WTC11 (cell line): ENCODE measurements around the gene HDAC1. TPM values are rescaled to one million over a fixed set of nuclear protein-coding genes. Genes with fewer than 3 reads are reported as not detected.

ENCODE experiments used
- AFF4 ChIP-seq: sonication (generic); formaldehyde crosslinking; IDR thresholded peaks from 2 replicates; pipeline ENCODE4 v1.8.1; 2023; ENCODE audit warnings: mild to moderate bottlenecking, missing genetic modification reagents, borderline replicate concordance
- AR ChIP-seq: fragments of 250-450 bp; sonication (Bioruptor Pico); IDR thresholded peaks from 2 replicates; pipeline ENCODE4 v1.9.0; 2021; ENCODE audit warnings: mild to moderate bottlenecking
- CBFB ChIP-seq: sonication (generic); formaldehyde crosslinking; IDR thresholded peaks from 2 replicates; pipeline ENCODE4 v1.8.1; 2022; ENCODE audit warnings: mild to moderate bottlenecking, low read depth, missing genetic modification reagents
- ESRRA ChIP-seq: sonication (generic); formaldehyde crosslinking; IDR thresholded peaks from 2 replicates; pipeline ENCODE4 v1.8.1; 2022; ENCODE audit warnings: mild to moderate bottlenecking, missing genetic modification reagents, borderline replicate concordance
- ETV6 ChIP-seq: sonication (generic); formaldehyde crosslinking; IDR thresholded peaks from 2 replicates; pipeline ENCODE4 v1.8.1; 2022; ENCODE audit warnings: mild to moderate bottlenecking, missing genetic modification reagents
- FOXK1 ChIP-seq: sonication (generic); formaldehyde crosslinking; IDR thresholded peaks from 2 replicates; pipeline ENCODE4 v1.8.0; 2022; ENCODE audit warnings: mild to moderate bottlenecking, moderate library complexity, missing genetic modification reagents
- FOXP1 ChIP-seq: sonication (generic); formaldehyde crosslinking; IDR thresholded peaks from 2 replicates; pipeline ENCODE4 v1.8.0; 2022; ENCODE audit warnings: missing genetic modification reagents, mild to moderate bottlenecking, moderate library complexity, borderline replicate concordance
- GABPB1 ChIP-seq: sonication (generic); formaldehyde crosslinking; IDR thresholded peaks from 2 replicates; pipeline ENCODE4 v1.8.1; 2023; ENCODE audit warnings: mild to moderate bottlenecking, missing genetic modification reagents
- HMGA2 ChIP-seq: fragments of 250-450 bp; sonication (Bioruptor Pico); IDR thresholded peaks from 2 replicates; pipeline ENCODE4 v1.4.0; 2021; ENCODE audit warnings: mild to moderate bottlenecking, moderate library complexity
- NFATC4 ChIP-seq: fragments of 250-450 bp; sonication (Bioruptor Pico); IDR thresholded peaks from 2 replicates; pipeline ENCODE4 v1.9.0; 2021; ENCODE audit warnings: mild to moderate bottlenecking
- PRDM15 ChIP-seq: sonication (generic); formaldehyde crosslinking; IDR thresholded peaks from 2 replicates; pipeline ENCODE4 v1.8.0; 2022; ENCODE audit warnings: missing genetic modification reagents
- PREB ChIP-seq: sonication (generic); formaldehyde crosslinking; IDR thresholded peaks from 2 replicates; pipeline ENCODE4 v1.8.1; 2022; ENCODE audit warnings: mild to moderate bottlenecking, missing genetic modification reagents, moderate library complexity, borderline replicate concordance
- SOX15 ChIP-seq: fragments of 250-450 bp; sonication (Bioruptor Pico); IDR thresholded peaks from 2 replicates; pipeline ENCODE4 v1.9.0; 2021; ENCODE audit warnings: mild to moderate bottlenecking
- SP1 ChIP-seq: sonication (generic); formaldehyde crosslinking; conservative IDR thresholded peaks from 2 replicates; pipeline ENCODE4 v1.8.1; 2022; ENCODE audit warnings: missing genetic modification reagents
- USF1 ChIP-seq: sonication (generic); formaldehyde crosslinking; IDR thresholded peaks from 2 replicates; pipeline ENCODE4 v1.8.0; 2022; ENCODE audit warnings: mild to moderate bottlenecking, missing genetic modification reagents
- ZNF121 ChIP-seq: sonication (generic); formaldehyde crosslinking; IDR thresholded peaks from 2 replicates; pipeline ENCODE4 v1.8.0; 2023; ENCODE audit warnings: missing genetic modification reagents
- ZNF138 ChIP-seq: sonication (generic); formaldehyde crosslinking; conservative IDR thresholded peaks from 2 replicates; pipeline ENCODE4 v1.8.1; 2022; ENCODE audit warnings: mild to moderate bottlenecking, moderate library complexity, missing genetic modification reagents
- ZNF232 ChIP-seq: sonication (generic); formaldehyde crosslinking; IDR thresholded peaks from 2 replicates; pipeline ENCODE4 v1.8.0; 2022; ENCODE audit warnings: mild to moderate bottlenecking, missing genetic modification reagents
- ZNF263 ChIP-seq: sonication (generic); formaldehyde crosslinking; IDR thresholded peaks from 2 replicates; pipeline ENCODE4 v1.8.1; 2022; ENCODE audit warnings: low read depth, mild to moderate bottlenecking, moderate library complexity, missing genetic modification reagents
- ZNF317 ChIP-seq: sonication (generic); formaldehyde crosslinking; IDR thresholded peaks from 2 replicates; pipeline ENCODE4 v1.8.1; 2023; ENCODE audit warnings: low read depth, mild to moderate bottlenecking, moderate library complexity, missing genetic modification reagents, borderline replicate concordance
- ZNF425 ChIP-seq: fragments of 250-450 bp; sonication (Bioruptor Pico); conservative IDR thresholded peaks from 2 replicates; pipeline ENCODE4 v1.9.0; 2021; ENCODE audit warnings: mild to moderate bottlenecking
- ZNF671 ChIP-seq: fragments of 250-450 bp; sonication (Bioruptor Pico); IDR thresholded peaks from 2 replicates; pipeline ENCODE4 v1.8.0; 2021; ENCODE audit warnings: mild to moderate bottlenecking
- total RNA-seq: library from RNA; stranded (reverse); gene quantifications from 3 replicates; pipeline ENCODE4 v1.2.3, GENCODE V29; 2021

HDAC1 gene
- total RNA-seq, 1 experiment from 2014 or later, result 108 TPM

- TF ChIP-seq GABPB1 (CRISPR knock-in tag), result no peak; the same call in 1 of the 2 replicates
- TF ChIP-seq FOXK1 (CRISPR knock-in tag), result no peak
- 0 out of 2 replicates have a peak, but pooled peaks have one; percentile 36 for TF ChIP-seq USF1 (CRISPR knock-in tag)
- TF ChIP-seq ESRRA (CRISPR knock-in tag), result no peak
- no peak for TF ChIP-seq PRDM15
- TF ChIP-seq ZNF121 (CRISPR knock-in tag), result peak; percentile 57; the same call in 1 of the 2 replicates
- no peak for TF ChIP-seq ZNF138
- TF ChIP-seq ZNF671 (CRISPR knock-in tag), result no peak
- no peak for TF ChIP-seq ZNF317
- TF ChIP-seq ZNF263 (CRISPR knock-in tag), result no peak
- no peak for TF ChIP-seq ZNF232 (CRISPR knock-in tag)
- TF ChIP-seq CBFB (CRISPR knock-in tag), result no peak
- TF ChIP-seq ZNF425 (CRISPR knock-in tag), result no peak
- TF ChIP-seq PREB (CRISPR knock-in tag), result no peak
- peak; percentile 58; the same call in 1 of the 2 replicates for TF ChIP-seq SP1
- no peak for TF ChIP-seq NFATC4 (CRISPR knock-in tag)
- no peak for TF ChIP-seq AR
- no peak for TF ChIP-seq HMGA2 (CRISPR knock-in tag)
- peak; percentile 93 for TF ChIP-seq ETV6 (CRISPR knock-in tag)
- TF ChIP-seq FOXP1, result peak; percentile 62; the same call in 1 of the 2 replicates
- TF ChIP-seq AFF4, result no peak
- TF ChIP-seq SOX15 (CRISPR knock-in tag), result no peak
These were observed at the start of gene HDAC1 (continued) for GRCh38 chr1:32291708-32292538.
